SIG-M5 (cell line): ENCODE results near the gene OR10A7.
"Not testable (repeated sequence)": the region's sequence is repeated elsewhere in the genome, so short reads cannot be mapped to it uniquely, and the experiment has no call there.

Experiments
- DNase-seq: peaks from one replicate; lab custom pipeline; 2025; lab: John Stamatoyannopoulos, UW

OR10A7 gene, protein sequence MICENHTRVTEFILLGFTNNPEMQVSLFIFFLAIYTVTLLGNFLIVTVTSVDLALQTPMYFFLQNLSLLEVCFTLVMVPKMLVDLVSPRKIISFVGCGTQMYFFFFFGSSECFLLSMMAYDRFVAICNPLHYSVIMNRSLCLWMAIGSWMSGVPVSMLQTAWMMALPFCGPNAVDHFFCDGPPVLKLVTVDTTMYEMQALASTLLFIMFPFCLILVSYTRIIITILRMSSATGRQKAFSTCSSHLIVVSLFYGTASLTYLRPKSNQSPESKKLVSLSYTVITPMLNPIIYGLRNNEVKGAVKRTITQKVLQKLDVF

GRCh38 chr12:55220725-55221124 lies at the start of gene OR10A7:
Gene OR10A7 (plus strand): TSS chr12:55221025. CDS start chr12:55221025, 0 bp downstream.
- no peak for DNase-seq

- DNase-seq: no peak
Measured at GRCh38 chr12:55171445-55171844, 49.4 kb upstream of the OR10A7 start.

DNA sequence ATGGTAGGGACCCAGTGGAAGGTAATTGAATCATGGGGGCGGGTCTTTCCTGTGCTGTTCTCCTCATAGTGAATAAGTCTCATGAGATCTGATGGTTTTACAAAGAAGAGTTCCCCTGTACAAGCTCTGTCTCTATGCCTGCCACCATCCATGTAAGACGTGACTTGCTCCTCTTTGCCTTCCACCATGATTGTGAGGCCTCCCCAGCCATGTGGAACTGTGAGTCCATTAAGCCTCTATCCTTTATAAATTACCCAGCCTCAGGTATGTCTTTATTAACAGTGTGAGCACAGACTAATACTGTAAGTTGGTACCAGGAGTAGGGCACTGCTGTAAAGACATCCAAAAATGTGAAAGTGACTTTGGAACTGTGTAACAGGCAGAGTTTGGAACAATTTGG lies 49.0 kb upstream of the OR10A7 start:
- not testable (repeated sequence) for DNase-seq

DNA sequence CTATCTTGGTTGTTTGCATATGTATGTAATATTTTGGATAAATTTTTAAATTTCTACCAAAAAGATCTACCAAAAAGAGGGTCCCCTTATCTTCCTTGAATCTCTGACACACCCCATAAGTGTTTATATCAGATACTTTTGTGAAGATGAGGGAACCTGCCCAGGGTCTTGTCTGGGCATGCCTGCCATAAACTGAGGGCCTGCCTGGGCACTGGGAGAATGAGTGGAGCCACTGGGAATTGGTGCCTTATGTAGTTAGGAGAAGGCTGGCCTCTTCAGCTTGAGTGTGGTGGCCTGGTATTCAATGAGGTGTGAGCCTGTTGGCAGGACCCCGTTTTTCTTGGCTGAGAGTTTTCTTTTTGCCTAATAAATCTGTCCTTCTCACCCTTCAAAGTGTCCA lies 48.1 kb upstream of the OR10A7 start:
- DNase-seq: no peak

DNA sequence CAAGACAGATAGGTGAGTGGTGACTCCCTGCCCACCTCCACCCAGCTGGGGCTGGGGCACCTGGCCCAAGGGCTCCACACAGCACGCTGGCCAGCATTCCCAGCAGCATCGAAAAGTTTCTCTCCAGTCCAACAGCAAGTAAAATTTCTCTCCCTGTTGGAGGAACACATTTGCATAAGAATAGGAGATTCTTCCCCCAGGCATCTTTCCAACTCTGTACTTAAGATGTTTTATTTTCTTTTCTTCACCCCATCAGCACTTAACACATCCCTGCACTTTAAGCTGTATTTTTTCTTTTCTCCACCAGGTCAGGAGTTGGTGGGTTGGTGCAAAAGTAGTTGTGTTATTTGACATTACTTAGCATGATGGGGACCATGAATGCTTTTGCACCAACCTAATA lies 47.4 kb upstream of the OR10A7 start:
- DNase-seq: no peak

DNA sequence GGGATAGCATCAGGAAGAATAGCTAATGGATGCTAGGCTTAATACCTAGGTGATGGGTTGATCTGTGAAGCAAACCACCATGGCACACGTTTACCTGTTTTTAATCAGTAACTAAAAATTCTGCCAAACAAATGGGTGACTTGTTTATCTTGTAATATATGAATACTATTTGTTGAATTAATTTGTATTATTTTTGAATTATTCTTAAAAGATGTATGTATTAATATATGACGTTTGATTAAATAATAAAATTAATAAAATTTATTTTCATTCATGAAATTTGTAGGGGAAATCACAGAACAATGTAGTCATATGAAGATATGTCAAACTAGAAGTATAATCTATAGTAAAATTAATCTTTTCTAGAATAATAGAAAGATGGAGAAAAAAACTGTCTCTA lies 32.3 kb upstream of the OR10A7 start:
- DNase-seq: no peak

- peak; percentile 21 for DNase-seq
Measured at GRCh38 chr12:55188974-55189556, 31.8 kb upstream of the OR10A7 start.

GRCh38 chr12:55194382-55194781 lies 26.4 kb upstream of the OR10A7 start:
- DNase-seq: no peak

GRCh38 chr12:55226523-55226922 lies 5.7 kb downstream of the OR10A7 start:
- DNase-seq: no peak

DNA sequence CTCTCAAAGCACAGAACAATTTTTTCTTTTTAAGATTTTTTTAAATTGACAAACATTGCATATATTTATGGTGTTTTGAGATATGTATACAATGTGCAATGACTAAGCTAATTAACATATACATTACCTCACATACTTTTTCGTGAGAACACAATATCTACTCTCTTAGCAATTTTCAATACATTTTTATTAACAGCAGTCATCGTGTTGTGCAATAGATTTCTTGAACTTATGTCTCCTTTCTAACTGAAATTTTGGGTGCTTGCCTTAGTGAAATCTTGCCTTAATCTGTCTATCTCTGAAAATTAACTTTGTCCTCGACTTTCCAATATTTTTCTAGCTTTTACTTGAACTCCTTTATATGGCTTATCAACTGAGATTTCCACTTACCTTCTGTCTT lies 6.8 kb downstream of the OR10A7 start:
- no peak for DNase-seq

- DNase-seq: no peak
Measured at GRCh38 chr12:55244309-55244708, 23.5 kb downstream of the OR10A7 start, which contains the start of gene OR6C74. Gene OR6C74 (plus strand): TSS chr12:55244609. CDS start chr12:55247288, 2,679 bp downstream.

DNA sequence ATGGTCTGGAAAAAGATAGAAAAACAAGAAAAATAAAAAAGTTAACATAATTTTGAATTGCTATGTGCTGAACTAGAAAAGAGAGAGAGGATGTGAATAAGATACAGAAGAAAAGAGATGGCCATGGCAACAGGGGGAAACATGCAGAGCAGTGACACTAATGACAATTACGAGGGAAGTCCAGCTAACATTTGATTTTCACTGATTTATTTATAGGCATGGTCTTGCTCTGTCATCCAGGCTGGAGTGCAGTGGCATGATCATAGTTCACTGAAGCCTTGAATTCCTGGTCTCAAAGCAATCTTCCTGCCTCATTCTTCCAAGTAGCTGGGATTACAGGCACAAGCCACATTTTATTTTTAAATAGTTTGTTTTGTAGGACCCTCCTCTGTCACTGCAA lies 25.3 kb downstream of the OR10A7 start:
- DNase-seq: no peak

DNA sequence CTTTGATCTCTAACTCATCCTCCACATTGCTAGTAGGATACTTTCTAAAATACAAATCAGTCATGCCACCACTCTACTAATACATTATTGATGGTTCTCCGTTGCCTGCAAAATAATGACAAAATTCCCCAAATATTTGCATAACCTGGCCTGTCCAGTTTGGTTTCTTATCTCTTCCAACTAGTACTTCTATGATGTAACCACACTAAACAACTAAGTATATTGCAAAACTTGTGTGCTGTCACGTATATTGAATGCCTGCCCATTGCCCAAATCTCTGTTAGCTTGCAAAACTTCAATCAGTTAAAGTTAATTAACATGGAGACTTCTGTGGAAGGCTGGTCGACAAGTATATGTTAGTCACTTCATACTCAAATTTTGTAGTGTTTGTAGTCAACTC lies 30.1 kb downstream of the OR10A7 start:
- no peak for DNase-seq

DNA sequence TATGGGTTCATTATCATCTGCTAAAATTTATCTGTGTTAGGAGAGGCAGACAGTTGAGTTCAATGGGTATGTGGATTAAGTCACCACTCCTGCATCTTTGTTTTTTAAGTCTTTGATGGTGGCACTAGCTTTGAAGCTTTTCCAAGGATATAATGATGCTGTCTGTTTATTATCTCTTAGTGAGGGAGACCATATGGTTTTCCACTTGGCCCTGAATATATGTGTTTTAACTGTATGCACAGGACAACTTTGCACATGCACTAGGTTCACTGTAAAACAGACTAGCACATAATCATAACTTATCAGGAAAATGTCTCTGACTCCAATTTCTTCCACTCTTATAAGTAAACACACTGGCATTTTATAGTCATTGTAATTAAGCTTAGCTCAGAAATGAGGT lies 32.5 kb downstream of the OR10A7 start:
- no peak for DNase-seq

- no peak for DNase-seq
Measured at GRCh38 chr12:55256831-55257230, 36.0 kb downstream of the OR10A7 start.

DNA sequence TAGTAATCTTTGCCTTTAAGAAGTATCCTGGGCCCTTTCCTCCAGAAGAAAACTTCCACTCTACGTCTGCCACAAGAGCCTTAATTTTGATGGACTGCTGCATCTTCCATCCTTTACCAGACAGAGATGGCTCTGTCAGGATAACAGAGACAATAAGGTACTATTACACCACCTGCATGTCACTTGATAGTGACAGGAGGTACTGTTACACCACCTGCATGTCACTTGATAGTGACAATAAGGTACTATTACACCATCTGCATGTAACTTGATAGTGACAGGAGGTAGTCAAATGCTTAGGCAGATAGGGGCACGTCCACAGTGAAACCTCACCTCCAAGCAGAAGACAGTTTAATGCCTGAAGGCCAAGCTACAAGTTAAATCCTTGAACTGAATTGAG lies 37.5 kb downstream of the OR10A7 start:
- no peak for DNase-seq
